Right atrium auricular region (tissue), 2 donors: ENCODE measurements around the gene C17orf50. TPM values are rescaled to one million over a fixed set of nuclear protein-coding genes. Genes with fewer than 3 reads are reported as not detected.

Source experiments
- DNase-seq: peaks from one replicate; pipeline ENCODE4 v3.0.0-alpha.2; 2019; ENCODE audit warnings: low spot score
- H3K27ac ChIP-seq, 2 donors: fragments of 200-600 bp; sonication (generic); 1 replicate in 1 of 2; 2 replicates in 1 of 2; pipeline ENCODE4 v1.5.1; 2016 to 2019
- H3K27me3 ChIP-seq, 2 donors: fragments of 200-600 bp; sonication (generic); one replicate each; pipeline versions ENCODE4 v1.5.1 to v1.6.0; 2017 to 2019
- H3K36me3 ChIP-seq: fragments of 200-600 bp; sonication (generic); one replicate; pipeline ENCODE4 v1.5.1; 2016
- H3K4me1 ChIP-seq, 2 donors: fragments of 200-600 bp; sonication (generic); one replicate each; pipeline versions ENCODE4 v1.5.1 to v1.6.0; 2017 to 2019
- H3K4me3 ChIP-seq, 2 donors: fragments of 200-600 bp; sonication (generic); 1 replicate in 1 of 2; 2 replicates in 1 of 2; pipeline ENCODE4 v1.5.1; 2017 to 2019; ENCODE audit warnings: mild to moderate bottlenecking in 1 of 2, moderate library complexity in 1 of 2
- H3K9me3 ChIP-seq, 2 donors: fragments of 200-600 bp; sonication (generic); one replicate each; pipeline ENCODE4 v1.5.1; 2019
- total RNA-seq, 2 donors: library from RNA; depleted of rRNA; stranded (reverse); fragments of >200 nt; gene quantifications; one replicate each; pipeline ENCODE4 v1.1.0, GENCODE V29; 2016
- TF ChIP-seq, protein P1 (sequence below), 2 donors: fragments of 200-600 bp; sonication (generic); IDR thresholded peaks; one replicate each; pipeline ENCODE4 v1.5.1; 2019; ENCODE audit warnings: antibody characterized with exemption in 2 of 2

The C17orf50 gene
- total RNA-seq, 2 donors from 2014 or later: not detected

- H3K27ac ChIP-seq: peak overlapping the region; percentile 68 to 90
- H3K4me3 ChIP-seq: no peak overlapping the region
- H3K36me3 ChIP-seq: peaks cover 8% of the 10 kb centered on the region
- H3K27me3 ChIP-seq: no peaks in the 10 kb centered on the region
- H3K4me1 ChIP-seq: peaks cover 0 to 63% of the 10 kb centered on the region in 2 donors
- no peaks in the 10 kb centered on the region for H3K9me3 ChIP-seq
- no peak for DNase-seq
- TF ChIP-seq, protein P1, sequence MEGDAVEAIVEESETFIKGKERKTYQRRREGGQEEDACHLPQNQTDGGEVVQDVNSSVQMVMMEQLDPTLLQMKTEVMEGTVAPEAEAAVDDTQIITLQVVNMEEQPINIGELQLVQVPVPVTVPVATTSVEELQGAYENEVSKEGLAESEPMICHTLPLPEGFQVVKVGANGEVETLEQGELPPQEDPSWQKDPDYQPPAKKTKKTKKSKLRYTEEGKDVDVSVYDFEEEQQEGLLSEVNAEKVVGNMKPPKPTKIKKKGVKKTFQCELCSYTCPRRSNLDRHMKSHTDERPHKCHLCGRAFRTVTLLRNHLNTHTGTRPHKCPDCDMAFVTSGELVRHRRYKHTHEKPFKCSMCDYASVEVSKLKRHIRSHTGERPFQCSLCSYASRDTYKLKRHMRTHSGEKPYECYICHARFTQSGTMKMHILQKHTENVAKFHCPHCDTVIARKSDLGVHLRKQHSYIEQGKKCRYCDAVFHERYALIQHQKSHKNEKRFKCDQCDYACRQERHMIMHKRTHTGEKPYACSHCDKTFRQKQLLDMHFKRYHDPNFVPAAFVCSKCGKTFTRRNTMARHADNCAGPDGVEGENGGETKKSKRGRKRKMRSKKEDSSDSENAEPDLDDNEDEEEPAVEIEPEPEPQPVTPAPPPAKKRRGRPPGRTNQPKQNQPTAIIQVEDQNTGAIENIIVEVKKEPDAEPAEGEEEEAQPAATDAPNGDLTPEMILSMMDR (IDR thresholded peaks at IDR 0.05): no peak
These were observed 43.7 kb upstream of the C17orf50 start for GRCh38 chr17:35716897-35717465.

GRCh38 chr17:35717475-35717874 lies 43.2 kb upstream of the C17orf50 start:
- no peaks in the 10 kb centered on the region for H3K27me3 ChIP-seq
- peak overlapping the region; percentile 68 to 90 for H3K27ac ChIP-seq
- no peaks in the 10 kb centered on the region for H3K9me3 ChIP-seq
- peaks cover 8% of the 10 kb centered on the region for H3K36me3 ChIP-seq
- TF ChIP-seq, protein P1 (IDR thresholded peaks at IDR 0.05): no peak
- H3K4me1 ChIP-seq: peaks cover 0 to 58% of the 10 kb centered on the region in 2 donors
- DNase-seq: no peak
- H3K4me3 ChIP-seq: no peak overlapping the region

DNA sequence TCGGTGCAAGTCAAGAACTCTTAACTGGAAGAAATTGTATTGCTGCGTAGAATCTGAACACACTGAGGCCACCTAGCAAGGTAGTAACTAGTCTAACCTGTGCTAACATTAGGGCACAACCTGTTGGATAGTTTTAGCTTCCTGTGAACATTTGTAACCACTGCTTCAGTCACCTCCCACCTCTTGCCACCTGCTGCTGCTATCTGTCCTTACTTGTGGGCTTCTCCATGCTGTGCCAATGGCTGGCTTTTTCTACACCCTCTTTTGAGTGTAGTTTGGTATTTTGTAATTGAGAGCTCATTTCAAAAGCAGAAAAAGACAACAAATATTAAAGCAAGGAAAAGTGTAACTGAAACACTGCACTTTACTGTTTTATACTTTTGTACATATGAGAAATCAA lies 37.0 kb upstream of the C17orf50 start:
- no peaks in the 10 kb centered on the region for H3K9me3 ChIP-seq
- peaks cover 38% of the 10 kb centered on the region for H3K36me3 ChIP-seq
- H3K4me1 ChIP-seq: peaks cover 0 to 23% of the 10 kb centered on the region in 2 donors
- DNase-seq: no peak
- no peak overlapping the region for H3K4me3 ChIP-seq
- no peak overlapping the region for H3K27ac ChIP-seq
- TF ChIP-seq, protein P1 (IDR thresholded peaks at IDR 0.05): no peak
- no peaks in the 10 kb centered on the region for H3K27me3 ChIP-seq

- peaks cover 31% of the 10 kb centered on the region for H3K36me3 ChIP-seq
- no peaks in the 10 kb centered on the region for H3K27me3 ChIP-seq
- no peak overlapping the region for H3K4me3 ChIP-seq
- no peak overlapping the region for H3K27ac ChIP-seq
- H3K4me1 ChIP-seq: peaks cover 0 to 23% of the 10 kb centered on the region in 2 donors
- H3K9me3 ChIP-seq: no peaks in the 10 kb centered on the region
- DNase-seq: no peak
- TF ChIP-seq, protein P1 (IDR thresholded peaks at IDR 0.05): no peak
These were observed 35.6 kb upstream of the C17orf50 start for GRCh38 chr17:35725058-35725457.

GRCh38 chr17:35725802-35726126 lies 34.9 kb upstream of the C17orf50 start:
- Histone ChIP-seq H3K27ac (peak overlapping the region; percentile 13 to 47), H3K4me1 (peaks cover 0 to 28% of the 10 kb centered on the region in 2 donors), H3K4me3 (no peak overlapping the region), H3K36me3 (peaks cover 31% of the 10 kb centered on the region), H3K27me3 (no peaks in the 10 kb centered on the region), H3K9me3 (no peaks in the 10 kb centered on the region)
- TF ChIP-seq, protein P1 (IDR thresholded peaks at IDR 0.05): no peak
- no peak for DNase-seq
